ENCODE measurements around the gene SSB.
"Not testable (repeated sequence)": the region's sequence is repeated elsewhere in the genome, so short reads cannot be mapped to it uniquely, and the experiment has no call there.

SSB gene

GRCh38 chr2:169828141-169828811 is 29.6 kb downstream of the SSB start:
- peak; percentile 27 to 46 (median 40) for DNase-seq (ENCODE audit: low read depth in 3 of 3)

DNA sequence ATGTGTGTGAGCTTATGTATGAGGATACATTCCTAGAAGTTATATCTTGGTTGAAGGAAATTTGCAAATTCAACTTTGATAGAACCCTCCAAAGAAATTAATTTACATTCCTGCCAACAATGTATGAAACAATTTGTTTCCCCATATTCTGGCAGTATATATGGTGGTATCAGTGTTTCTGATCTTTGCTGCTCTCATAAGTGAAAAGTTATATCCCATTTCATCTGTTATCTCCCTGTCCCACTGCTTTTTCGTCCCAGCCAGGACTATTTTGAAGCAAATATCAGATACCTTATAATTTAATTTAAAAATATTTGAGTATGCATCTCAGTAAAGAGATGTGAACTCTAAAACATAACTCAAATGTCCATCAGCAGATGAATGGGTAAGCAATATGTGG is 35.7 kb downstream of the SSB start:
- no peak for DNase-seq (ENCODE audit: low read depth in 3 of 3)

DNA sequence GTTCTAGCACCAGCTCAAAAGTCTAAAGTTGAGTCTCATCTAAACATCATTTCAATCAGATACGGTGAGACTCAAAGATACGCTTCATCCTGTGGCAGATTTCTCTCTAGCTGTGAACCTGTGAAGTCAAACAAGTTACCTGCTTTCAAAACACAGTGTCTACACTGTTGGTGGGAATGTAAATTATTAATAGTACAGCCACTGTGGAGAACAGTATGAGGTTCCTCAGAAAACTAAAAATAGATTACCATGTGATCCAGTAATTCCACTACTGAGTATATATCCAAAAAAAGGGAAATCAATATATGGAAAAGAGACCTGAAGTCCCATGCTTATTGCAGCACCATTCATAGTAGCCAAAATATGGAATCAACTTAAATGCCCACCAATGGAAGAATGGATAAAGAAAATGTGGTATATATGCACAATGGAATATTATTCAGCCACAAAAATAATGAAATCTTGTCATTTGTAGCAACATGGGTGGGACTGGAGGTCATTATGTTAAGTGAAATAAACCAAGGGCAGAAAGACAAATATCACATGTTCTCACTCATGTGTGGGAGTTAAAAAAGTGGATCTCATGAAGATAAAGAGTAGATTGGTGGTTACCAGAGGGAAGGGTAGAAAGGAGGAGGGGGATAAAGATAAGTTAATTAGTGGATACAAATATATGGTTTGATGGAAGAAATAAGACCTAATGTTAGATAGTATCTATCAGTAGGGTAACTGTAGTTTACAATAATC is 40.2 kb downstream of the SSB start:
- no peak for DNase-seq (ENCODE audit: low read depth in 3 of 3)

- DNase-seq (ENCODE audit: low read depth in 3 of 3) = no peak
These were observed 41.5 kb downstream of the SSB start for GRCh38 chr2:169839954-169840746.

DNA sequence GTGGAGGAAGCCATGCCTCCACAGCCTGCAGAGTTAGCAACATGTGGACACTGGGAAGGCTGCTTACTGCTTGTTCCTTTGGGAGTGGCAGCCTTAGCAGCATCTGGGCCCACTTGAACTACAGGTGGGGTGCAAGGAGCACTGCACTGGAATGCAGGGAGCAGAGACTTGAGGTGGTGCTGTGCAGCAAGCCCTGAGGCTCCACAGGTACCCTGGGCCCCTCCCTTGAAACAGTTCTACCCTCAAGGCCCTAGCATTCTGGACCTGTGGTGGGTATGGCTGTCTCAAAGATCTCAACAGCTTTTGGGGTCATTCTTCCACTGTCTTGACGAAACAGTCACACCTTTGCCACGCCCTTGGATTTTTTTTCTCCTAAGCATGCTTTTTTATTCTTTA is 42.1 kb downstream of the SSB start:
- DNase-seq (ENCODE audit: low read depth in 3 of 3) = no peak

DNA sequence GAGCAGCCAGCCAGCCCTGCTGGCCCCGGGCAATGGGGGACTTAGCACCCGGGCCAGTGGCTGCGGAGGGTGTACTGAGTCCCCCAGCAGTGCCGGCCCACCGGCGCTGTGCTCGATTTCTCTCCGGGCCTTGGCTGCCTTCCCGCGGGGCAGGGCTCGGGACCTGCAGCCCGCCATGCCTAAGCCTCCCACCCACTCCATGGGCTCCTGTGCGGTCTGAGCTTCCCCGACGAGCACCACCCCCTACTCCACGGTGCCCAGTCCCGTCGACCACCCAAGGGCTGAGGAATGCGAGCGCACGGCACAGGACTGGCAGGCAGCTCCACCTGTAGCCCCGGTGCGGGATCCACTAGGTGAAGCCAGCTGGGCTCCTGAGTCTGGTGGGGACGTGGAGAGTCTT is 43.0 kb downstream of the SSB start:
- DNase-seq (ENCODE audit: low read depth in 3 of 3) = not testable (repeated sequence)

DNA sequence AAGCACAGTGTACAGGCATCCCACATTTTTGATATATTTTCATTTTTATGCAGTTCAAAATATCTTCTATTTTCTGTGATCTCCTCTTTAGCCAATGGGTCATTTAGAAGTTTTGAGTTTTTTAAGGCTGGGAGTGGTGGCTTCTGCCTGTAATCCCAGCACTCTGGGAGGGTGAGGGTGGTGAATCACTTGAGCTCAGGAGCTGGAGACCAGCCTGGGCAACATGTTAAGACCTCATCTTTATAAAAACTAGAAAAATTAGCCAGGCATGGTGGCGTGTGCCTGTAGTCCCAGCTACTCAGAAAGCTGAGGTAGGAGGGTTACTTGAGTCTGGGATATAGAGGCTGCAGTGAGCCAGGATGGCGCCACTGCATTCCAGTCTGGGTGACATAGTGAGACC is 46.3 kb downstream of the SSB start:
- DNase-seq (ENCODE audit: low read depth in 3 of 3) = no peak

GRCh38 chr2:169848959-169849693 is 50.5 kb downstream of the SSB start:
- not testable (repeated sequence) for DNase-seq (ENCODE audit: low read depth in 3 of 3)

GRCh38 chr2:169849710-169850109 is 51.0 kb downstream of the SSB start:
- no peak for DNase-seq (ENCODE audit: low read depth in 3 of 3)

DNA sequence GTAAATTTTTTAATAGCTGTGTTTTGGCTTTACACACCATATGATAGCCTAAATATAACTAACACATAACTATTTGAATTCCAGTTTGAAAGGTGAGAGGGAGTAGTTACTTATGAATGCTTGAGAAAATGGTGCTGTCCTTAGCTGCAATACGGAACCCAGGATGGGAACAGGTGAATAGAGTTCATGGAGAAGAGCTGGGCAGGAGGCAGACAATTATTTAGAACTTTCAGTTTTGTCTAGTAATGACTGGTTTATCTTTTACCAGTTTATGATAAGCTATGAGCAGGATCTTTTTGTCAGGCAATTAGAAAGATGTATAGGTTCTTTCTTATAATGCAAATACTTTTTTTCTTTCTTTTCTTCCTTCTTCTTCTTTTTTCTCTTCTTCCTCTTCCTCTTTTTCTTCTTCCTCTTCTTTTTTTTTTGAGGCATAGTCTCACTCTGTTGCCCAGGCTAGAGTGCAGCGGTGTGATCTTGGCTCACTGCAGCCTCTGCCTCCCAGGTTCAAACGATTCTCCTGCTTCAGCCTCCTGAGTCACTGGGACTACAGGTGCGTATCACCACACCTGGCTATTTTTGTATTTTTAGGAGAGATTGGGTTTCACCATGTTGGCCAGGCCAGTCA is 54.5 kb downstream of the SSB start:
- no peak for DNase-seq (ENCODE audit: low read depth in 3 of 3)

GRCh38 chr2:169855281-169856258 is 56.9 kb downstream of the SSB start:
- DNase-seq (ENCODE audit: low read depth in 3 of 3) = not testable (repeated sequence)

- DNase-seq (ENCODE audit: low read depth in 3 of 3) = no peak
These were observed 60.8 kb downstream of the SSB start for GRCh38 chr2:169859423-169859822.

DNA sequence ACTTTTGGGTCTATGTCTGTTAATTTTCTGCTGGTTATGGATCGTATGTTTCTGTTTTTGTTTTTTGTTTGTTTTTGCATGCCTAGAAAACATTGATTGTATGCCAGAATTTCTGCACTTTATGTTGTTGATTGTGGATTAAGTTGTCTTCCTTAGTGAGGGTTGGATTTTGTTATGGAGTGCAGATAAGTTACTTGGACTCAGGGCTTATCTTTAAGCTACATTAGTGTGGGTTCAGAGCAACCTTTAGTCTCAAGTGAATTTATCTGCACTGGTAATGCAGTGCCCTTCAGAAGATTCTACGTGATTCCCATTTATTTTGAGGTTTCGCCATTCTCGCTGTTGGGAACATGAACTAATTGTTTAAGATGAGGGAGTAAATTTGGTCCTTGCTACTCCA is 61.5 kb downstream of the SSB start:
- DNase-seq (ENCODE audit: low read depth in 3 of 3) = no peak
